ENCODE measurements around the gene MYADML2. TPM values are rescaled to one million over a fixed set of nuclear protein-coding genes. Genes with fewer than 3 reads are reported as not detected.

MYADML2 gene
- total RNA-seq, 1 donor from 2014 or later = not detected

DNA sequence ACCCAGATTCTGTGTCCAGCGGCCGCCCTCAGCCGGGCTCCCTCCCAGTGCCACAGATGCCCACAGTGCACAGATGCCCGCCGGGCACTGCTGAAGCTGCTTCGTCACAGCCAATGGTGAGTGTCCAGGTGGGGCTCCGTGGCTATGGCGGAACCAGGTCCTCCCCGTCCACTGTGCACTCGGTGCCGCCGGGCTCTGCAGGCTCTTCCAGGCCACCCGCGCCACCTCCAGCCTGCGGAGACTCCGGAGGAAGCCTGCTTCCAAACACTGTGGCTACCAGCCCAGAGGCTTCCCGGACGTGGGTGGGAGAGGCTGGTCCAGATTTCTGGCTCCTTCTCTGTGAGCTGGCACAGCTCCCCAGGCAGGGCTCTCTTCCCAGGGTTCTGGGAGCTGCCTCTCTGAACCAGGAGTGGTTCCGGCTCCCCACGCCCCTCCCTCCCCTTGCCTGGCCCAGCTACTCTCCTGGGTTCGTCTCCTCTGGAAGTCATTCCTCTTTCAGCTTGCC lies 7.1 kb downstream of the MYADML2 start:
- TF ChIP-seq, protein P1, sequence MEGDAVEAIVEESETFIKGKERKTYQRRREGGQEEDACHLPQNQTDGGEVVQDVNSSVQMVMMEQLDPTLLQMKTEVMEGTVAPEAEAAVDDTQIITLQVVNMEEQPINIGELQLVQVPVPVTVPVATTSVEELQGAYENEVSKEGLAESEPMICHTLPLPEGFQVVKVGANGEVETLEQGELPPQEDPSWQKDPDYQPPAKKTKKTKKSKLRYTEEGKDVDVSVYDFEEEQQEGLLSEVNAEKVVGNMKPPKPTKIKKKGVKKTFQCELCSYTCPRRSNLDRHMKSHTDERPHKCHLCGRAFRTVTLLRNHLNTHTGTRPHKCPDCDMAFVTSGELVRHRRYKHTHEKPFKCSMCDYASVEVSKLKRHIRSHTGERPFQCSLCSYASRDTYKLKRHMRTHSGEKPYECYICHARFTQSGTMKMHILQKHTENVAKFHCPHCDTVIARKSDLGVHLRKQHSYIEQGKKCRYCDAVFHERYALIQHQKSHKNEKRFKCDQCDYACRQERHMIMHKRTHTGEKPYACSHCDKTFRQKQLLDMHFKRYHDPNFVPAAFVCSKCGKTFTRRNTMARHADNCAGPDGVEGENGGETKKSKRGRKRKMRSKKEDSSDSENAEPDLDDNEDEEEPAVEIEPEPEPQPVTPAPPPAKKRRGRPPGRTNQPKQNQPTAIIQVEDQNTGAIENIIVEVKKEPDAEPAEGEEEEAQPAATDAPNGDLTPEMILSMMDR (IDR thresholded peaks at IDR 0.05; ENCODE audit: unreplicated experiment) = no peak
- Mint-ChIP-seq H3K9me3 (ENCODE audit: unreplicated experiment) (no peaks in the 10 kb centered on the region), H3K4me1 (ENCODE audit: unreplicated experiment) (peaks cover 11% of the 10 kb centered on the region), H3K4me3 (ENCODE audit: unreplicated experiment) (no peak overlapping the region), H3K36me3 (ENCODE audit: low read depth, unreplicated experiment) (no peaks in the 10 kb centered on the region), H3K27ac (ENCODE audit: unreplicated experiment) (no peak overlapping the region), H3K27me3 (ENCODE audit: unreplicated experiment) (peaks cover 16% of the 10 kb centered on the region)
- peak; percentile 3 for DNase-seq (ENCODE audit: low spot score)

DNA sequence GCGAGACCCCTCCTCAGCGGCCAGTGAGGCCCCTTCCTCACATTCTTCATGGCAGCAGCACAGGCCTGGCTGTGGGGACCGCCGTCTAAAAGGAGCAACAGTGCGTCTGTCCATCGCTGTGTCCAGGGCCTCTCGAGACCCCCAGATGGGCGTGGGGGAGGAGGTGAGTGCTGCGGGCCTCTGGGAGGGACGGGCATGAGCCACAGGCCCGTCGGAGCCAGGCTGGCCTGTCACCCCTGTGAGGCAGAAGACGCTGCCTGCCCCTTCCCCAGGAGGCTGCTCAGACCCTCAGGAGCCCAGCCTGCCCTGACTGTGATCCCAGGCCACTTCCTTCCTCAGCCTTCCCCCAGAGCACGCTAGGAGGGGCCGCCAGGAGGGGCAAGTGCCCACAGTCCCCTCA lies 7.8 kb downstream of the MYADML2 start:
- Mint-ChIP-seq H3K9me3 (ENCODE audit: unreplicated experiment) (no peaks in the 10 kb centered on the region), H3K27me3 (ENCODE audit: unreplicated experiment) (peaks cover 16% of the 10 kb centered on the region)

GRCh38 chr17:81935709-81936084 lies 11.3 kb downstream of the MYADML2 start:
- H3K9me3 Mint-ChIP-seq (ENCODE audit: unreplicated experiment) = no peaks in the 10 kb centered on the region
- peaks cover 5% of the 10 kb centered on the region for H3K36me3 Mint-ChIP-seq (ENCODE audit: low read depth, unreplicated experiment)
- peaks cover 19% of the 10 kb centered on the region for H3K27me3 Mint-ChIP-seq (ENCODE audit: unreplicated experiment)
- no peak for DNase-seq (ENCODE audit: low spot score)
- H3K27ac Mint-ChIP-seq (ENCODE audit: unreplicated experiment) = no peak overlapping the region
- peaks cover 11% of the 10 kb centered on the region for H3K4me1 Mint-ChIP-seq (ENCODE audit: unreplicated experiment)
- TF ChIP-seq, protein P1 (IDR thresholded peaks at IDR 0.05; ENCODE audit: unreplicated experiment) = no peak
- peak overlapping the region; percentile 31 for H3K4me3 Mint-ChIP-seq (ENCODE audit: unreplicated experiment)

More for the DNA sequence above, 7.8 kb downstream of the MYADML2 start:
- no peaks in the 10 kb centered on the region for H3K36me3 Mint-ChIP-seq (ENCODE audit: low read depth, unreplicated experiment)
- TF ChIP-seq, protein P1 (IDR thresholded peaks at IDR 0.05; ENCODE audit: unreplicated experiment) = no peak
- DNase-seq (ENCODE audit: low spot score) = peak; percentile 7
- H3K4me3 Mint-ChIP-seq (ENCODE audit: unreplicated experiment) = no peak overlapping the region
- peaks cover 11% of the 10 kb centered on the region for H3K4me1 Mint-ChIP-seq (ENCODE audit: unreplicated experiment)
- no peak overlapping the region for H3K27ac Mint-ChIP-seq (ENCODE audit: unreplicated experiment)

DNA sequence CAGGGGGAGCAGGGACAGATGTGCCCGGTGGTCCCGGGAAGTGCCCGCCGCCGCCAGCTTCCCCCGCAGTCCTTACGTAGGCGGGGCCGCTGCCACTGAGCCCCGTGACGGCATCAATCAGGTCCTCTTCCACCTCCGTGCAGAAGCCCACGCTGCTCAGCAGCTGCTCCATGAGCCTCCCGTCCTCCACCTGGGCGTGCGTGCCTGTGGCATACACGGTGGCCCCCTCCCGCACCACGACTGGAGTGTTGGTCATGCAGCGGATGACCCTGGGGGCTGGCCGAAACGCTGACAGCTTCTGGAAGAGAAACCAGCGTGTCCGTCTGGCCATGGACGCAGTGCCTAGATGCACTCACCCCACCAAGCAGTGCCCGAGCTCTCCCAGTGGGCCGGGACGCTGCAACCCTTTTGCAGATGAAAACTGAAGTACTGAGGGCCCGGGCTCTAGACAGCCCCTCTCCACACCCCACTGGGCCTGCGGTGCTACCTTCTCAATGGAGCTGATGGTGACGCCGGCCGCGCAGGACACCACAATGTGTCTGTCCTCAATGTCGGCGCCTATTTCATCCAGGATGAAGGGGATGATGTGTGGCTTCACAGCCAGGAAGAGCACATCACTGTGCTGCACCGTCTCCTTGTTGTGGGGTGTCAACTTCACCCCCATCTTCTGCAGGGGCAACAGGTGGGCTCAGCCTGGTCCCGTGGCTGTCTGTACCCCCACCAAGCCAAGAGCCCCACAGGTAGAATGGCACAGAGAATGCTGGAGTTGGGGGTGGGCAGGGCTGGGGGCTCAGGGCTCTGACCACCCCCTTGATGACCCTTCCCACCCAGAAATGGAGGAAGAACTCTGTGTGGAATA lies 12.0 kb downstream of the MYADML2 start:
- no peak overlapping the region for H3K27ac Mint-ChIP-seq (ENCODE audit: unreplicated experiment)
- TF ChIP-seq, protein P1 (IDR thresholded peaks at IDR 0.05; ENCODE audit: unreplicated experiment) = no peak
- H3K4me1 Mint-ChIP-seq (ENCODE audit: unreplicated experiment) = peaks cover 11% of the 10 kb centered on the region
- H3K27me3 Mint-ChIP-seq (ENCODE audit: unreplicated experiment) = peaks cover 18% of the 10 kb centered on the region
- H3K36me3 Mint-ChIP-seq (ENCODE audit: low read depth, unreplicated experiment) = peaks cover 5% of the 10 kb centered on the region
- H3K9me3 Mint-ChIP-seq (ENCODE audit: unreplicated experiment) = no peaks in the 10 kb centered on the region
- no peak overlapping the region for H3K4me3 Mint-ChIP-seq (ENCODE audit: unreplicated experiment)
- no peak for DNase-seq (ENCODE audit: low spot score)

Data from endothelial cell (in vitro differentiated cells).